ENCODE measurements around the gene TEKTIP1.
"Not testable (repeated sequence)": the region's sequence is repeated elsewhere in the genome, so short reads cannot be mapped to it uniquely, and the experiment has no call there.

Gene TEKTIP1

GRCh38 chr19:3563709-3564524 lies 24.9 kb downstream of the TEKTIP1 start:
- peak; percentile 54 to 90 for DNase-seq

GRCh38 chr19:3565139-3565538 lies 26.2 kb downstream of the TEKTIP1 start:
- DNase-seq: no peak

DNA sequence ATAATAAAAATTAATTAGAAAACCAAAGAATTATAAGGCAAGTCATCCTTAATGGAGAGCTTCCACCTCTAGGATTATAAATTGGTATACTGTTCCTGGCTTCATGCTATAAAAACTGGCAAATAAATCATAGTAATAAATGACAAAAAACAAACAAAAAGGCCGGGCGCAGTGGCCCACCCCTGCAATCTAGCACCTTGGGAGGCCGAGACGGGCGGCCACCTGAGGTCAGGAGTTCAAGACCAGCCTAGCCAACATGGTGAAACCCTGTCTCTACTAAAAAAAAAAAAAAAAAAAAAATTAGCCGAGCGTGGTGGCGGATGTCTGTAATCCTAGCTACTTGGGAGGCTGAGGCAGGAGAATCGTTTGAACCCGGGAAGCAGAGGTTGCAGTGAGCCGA lies 31.1 kb downstream of the TEKTIP1 start:
- not testable (repeated sequence) for DNase-seq

GRCh38 chr19:3570606-3571011 lies 31.6 kb downstream of the TEKTIP1 start:
- peak; percentile 57 to 87 for DNase-seq

- peak; percentile 100 for DNase-seq
Observed at GRCh38 chr19:3572132-3572854, 33.3 kb downstream of the TEKTIP1 start.

- DNase-seq: no peak
Observed at GRCh38 chr19:3572855-3573161, 33.8 kb downstream of the TEKTIP1 start, which contains the start of gene HMG20B. Gene HMG20B, plus strand, starts transcription at chr19:3572944. Its CDS starts 366 bp downstream, at chr19:3573310.

DNA sequence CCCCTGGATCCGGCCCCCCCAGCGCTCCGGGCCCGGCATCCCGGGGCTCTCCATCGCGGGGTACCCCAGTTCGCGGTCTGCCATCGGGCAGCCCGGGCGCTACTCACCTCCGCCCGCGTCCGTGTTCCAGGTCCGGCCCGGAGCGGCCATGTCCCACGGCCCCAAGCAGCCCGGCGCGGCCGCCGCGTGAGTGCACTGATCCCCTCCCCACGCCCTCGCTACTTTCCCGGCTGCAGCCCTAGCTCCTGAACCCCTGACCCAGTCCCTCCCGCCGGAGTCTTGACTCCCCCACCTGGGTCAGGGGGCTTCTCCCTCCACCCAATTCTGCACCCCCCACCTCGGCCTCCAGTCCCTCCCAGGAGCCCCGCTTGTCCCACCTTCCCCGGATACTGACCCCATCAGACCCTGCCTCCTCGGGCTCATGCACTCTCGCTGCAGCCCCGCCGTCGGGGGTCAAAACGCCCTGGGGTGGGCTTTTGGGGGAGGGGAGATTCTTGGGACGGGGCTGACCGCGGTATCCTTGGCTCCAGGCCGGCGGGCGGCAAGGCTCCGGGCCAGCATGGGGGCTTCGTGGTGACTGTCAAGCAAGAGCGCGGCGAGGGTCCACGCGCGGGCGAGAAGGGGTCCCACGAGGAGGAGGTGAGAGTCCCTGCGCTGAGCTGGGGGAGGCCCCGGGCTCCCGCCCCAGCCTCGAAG lies 34.3 kb downstream of the TEKTIP1 start:
- DNase-seq: no peak

GRCh38 chr19:3573858-3574637 lies 35.1 kb downstream of the TEKTIP1 start:
- peak; percentile 99 to 100 for DNase-seq

DNA sequence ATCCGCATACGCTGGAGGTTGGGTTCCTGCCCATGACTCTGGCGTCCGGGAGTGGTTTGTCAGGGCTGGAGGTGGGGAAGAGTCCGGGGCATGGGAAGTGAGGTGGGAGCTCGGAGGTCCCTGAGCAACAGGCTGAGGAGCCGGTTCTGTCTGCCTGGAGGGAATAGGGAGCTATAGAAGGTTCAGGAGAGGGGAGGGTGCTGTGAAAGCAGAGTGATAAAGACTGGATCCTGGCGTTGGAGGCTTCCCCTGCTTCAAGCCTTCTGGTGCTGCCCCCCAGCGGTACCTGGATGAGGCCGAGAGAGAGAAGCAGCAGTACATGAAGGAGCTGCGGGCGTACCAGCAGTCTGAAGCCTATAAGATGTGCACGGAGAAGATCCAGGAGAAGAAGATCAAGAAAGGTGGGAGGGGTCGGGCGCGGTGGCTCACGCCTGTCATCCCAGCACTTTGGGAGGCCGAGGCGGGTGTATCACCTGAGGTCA lies 36.3 kb downstream of the TEKTIP1 start:
- no peak for DNase-seq

- DNase-seq: no peak
Observed at GRCh38 chr19:3575949-3576673, 37.1 kb downstream of the TEKTIP1 start.

DNA sequence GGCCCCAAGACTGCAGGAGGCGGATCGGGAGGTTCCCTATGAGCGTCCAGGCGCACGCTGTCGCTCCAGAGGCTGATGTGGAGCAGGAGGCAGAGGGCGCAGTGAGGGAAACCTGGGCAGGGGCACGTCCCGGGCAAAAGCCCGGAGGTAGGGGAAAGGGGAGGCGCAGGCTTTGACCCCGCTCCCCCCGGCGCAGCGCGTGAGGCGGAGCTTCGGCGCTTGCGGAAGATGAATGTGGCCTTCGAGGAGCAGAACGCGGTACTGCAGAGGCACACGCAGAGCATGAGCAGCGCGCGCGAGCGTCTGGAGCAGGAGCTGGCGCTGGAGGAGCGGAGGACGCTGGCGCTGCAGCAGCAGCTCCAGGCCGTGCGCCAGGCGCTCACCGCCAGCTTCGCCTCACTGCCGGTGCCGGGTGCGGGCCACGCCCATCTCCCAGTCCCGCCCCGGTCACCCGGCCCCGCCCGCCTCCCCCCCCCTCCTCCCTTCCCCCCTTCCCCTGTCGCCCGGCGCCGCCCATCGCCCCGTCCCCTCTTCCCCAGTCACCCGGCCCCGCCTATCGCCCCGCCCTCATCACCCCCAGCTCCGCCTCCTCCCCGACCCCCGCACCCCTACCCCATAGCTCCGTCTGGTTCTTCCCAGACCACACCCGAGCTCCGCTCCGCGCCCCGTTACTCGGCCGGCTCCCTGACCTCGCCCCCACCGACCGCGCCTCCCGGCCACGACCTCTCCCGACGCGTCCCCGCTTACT lies 37.9 kb downstream of the TEKTIP1 start:
- peak in 1 of 2 donors; percentile 51 for DNase-seq

- no peak for DNase-seq
Observed at GRCh38 chr19:3577723-3578344, 38.9 kb downstream of the TEKTIP1 start.

GRCh38 chr19:3578390-3578789 lies 39.4 kb downstream of the TEKTIP1 start:
- DNase-seq: no peak

GRCh38 chr19:3580156-3580934 lies 41.4 kb downstream of the TEKTIP1 start:
- peak; percentile 69 to 89 for DNase-seq

GRCh38 chr19:3581792-3582191 lies 42.8 kb downstream of the TEKTIP1 start:
- DNase-seq: not testable (repeated sequence)

DNA sequence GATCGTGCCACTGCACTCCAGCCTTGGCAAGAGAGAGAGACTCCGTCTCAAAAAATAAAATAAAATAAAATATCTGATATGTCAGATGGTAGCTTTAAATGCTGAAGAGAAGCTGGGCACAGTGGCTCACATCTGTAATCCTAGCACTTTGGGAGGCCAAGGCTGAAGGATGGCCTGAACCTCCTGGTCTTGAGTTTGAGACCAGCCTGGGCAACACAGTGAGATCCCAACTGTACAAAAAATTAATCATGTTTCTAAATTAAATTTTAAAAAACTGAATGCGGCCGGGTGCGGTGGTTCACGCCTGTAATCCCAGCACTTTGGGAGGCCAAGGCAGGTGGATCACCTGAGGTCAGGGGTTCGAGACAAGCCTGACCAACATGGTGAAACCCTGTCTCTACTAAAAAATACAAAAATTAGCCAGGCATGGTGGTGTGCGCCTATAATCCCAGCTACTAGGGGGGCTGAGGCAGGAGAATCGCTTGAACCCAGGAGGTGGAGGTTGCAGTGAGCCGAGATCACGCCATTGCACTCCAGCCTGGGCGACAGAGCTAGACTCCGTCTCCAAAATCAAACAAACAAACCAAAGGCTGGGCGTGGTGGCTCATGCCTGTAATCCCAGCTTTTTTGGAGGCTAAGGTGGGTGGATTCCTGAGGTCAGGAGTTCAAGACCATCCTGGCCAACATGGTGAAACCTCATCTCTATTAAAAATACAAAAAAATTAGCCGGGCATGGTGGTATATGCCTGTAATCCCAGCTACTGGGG lies 45.2 kb downstream of the TEKTIP1 start:
- DNase-seq: not testable (repeated sequence)

GRCh38 chr19:3585301-3586126 lies 46.5 kb downstream of the TEKTIP1 start, which contains the start of gene GIPC3:
Gene GIPC3, plus strand, starts transcription at chr19:3585478. Its CDS starts 120 bp downstream, at chr19:3585598.
- DNase-seq: no peak
